SK-N-SH (cell line): ENCODE data around the gene EEF2K. TPM values are rescaled to one million over a fixed set of nuclear protein-coding genes. Genes with fewer than 3 reads are reported as not detected.
"Not testable (repeated sequence)": the region's sequence is repeated elsewhere in the genome, so short reads cannot be mapped to it uniquely, and the experiment has no call there.

Source experiments
- CTCF ChIA-PET: fragments of 300-600, 350-600 bp; formaldehyde crosslinking; extraction: SDS; loops from one replicate; lab custom pipeline; 2021; lab: Yijun Ruan, JAX
- POLR2A ChIA-PET: fragments of 350-600 bp; sonication (Branson Sonifier 250); formaldehyde crosslinking; extraction: SDS; loops from one replicate; lab custom pipeline; 2020; ENCODE audit warnings: antibody characterized with exemption, inconsistent platforms; lab: Yijun Ruan, JAX
- DNase-seq: peaks from one replicate; pipeline ENCODE4 v3.0.0; 2012
- H2AFZ ChIP-seq: fragments of 200-600 bp; sonication (generic); 2 replicates; pipeline ENCODE4 v1.8.1; 2016; ENCODE audit warnings: antibody characterized with exemption, mild to moderate bottlenecking, low read depth
- H3F3A ChIP-seq: fragments of 200-600 bp; sonication (generic); replicated peaks from 2 replicates; pipeline ENCODE3; 2016; ENCODE audit warnings: antibody characterized with exemption, mild to moderate bottlenecking; ENCODE audit not compliant: insufficient read depth
- H3K27ac ChIP-seq, 2 experiments: fragments of 200-500 bp in 1 of 2; fragments of 200-600 bp in 1 of 2; sonication (Bioruptor generic) in 1 of 2; sonication (generic), shearing (Covaris generic) in 1 of 2; 2 replicates each; pipeline versions ENCODE4 v1.5.1 to v1.6.1; 2014 to 2016; ENCODE audit warnings: low read depth in 2 of 2, inconsistent platforms in 1 of 2, low read length in 1 of 2, mild to moderate bottlenecking in 1 of 2, mixed read lengths in 1 of 2
- H3K27me3 ChIP-seq: fragments of 200-600 bp; sonication (generic), shearing (Covaris generic); 2 replicates; pipeline ENCODE4 v1.6.1; 2016; ENCODE audit warnings: mixed run types; ENCODE audit not compliant: insufficient read depth
- H3K36me3 ChIP-seq, 2 experiments: fragments of 200-500 bp in 1 of 2; fragments of 200-600 bp in 1 of 2; sonication (Bioruptor generic) in 1 of 2; sonication (generic) in 1 of 2; replicated peaks in 1 of 2; 2 replicates each; pipeline versions ENCODE3 to v1.5.1; 2014 to 2016; ENCODE audit warnings: low read length in 1 of 2, mild to moderate bottlenecking in 1 of 2; ENCODE audit not compliant: insufficient read depth in 2 of 2, control insufficient read depth in 1 of 2
- H3K4me1 ChIP-seq, 2 experiments: fragments of 200-500 bp in 1 of 2; fragments of 200-600 bp in 1 of 2; sonication (Bioruptor generic) in 1 of 2; sonication (generic), shearing (Covaris generic) in 1 of 2; 2 replicates each; pipeline versions ENCODE4 v1.5.1 to v1.6.1; 2014 to 2016; ENCODE audit warnings: low read depth in 1 of 2, low read length in 1 of 2, mixed run types in 1 of 2; ENCODE audit not compliant: insufficient read depth in 2 of 2, control insufficient read depth in 1 of 2
- H3K4me2 ChIP-seq: fragments of 200-600 bp; sonication (generic), shearing (Covaris generic); 2 replicates; pipeline ENCODE4 v1.6.1; 2017; ENCODE audit warnings: mixed run types
- H3K4me3 ChIP-seq, 2 experiments: fragments of 200-500 bp in 1 of 2; fragments of 200-600 bp in 1 of 2; sonication (Bioruptor generic) in 1 of 2; sonication (generic), shearing (Covaris generic) in 1 of 2; 2 replicates each; pipeline versions ENCODE4 v1.5.1 to v1.8.1; 2014 to 2016; ENCODE audit warnings: low read depth in 2 of 2, inconsistent platforms in 1 of 2, low read length in 1 of 2, mild to moderate bottlenecking in 1 of 2, mixed read lengths in 1 of 2, moderate library complexity in 1 of 2
- H3K79me2 ChIP-seq: fragments of 200-600 bp; sonication (generic); 2 replicates; pipeline ENCODE4 v1.8.1; 2017; ENCODE audit warnings: mild to moderate bottlenecking; ENCODE audit not compliant: insufficient read depth
- H3K9ac ChIP-seq: fragments of 200-600 bp; sonication (generic); 2 replicates; pipeline ENCODE4 v1.6.1; 2017; ENCODE audit warnings: mixed run types
- H3K9me2 ChIP-seq: fragments of 200-600 bp; sonication (generic); 2 replicates; pipeline ENCODE4 v1.6.1; 2017; ENCODE audit warnings: mixed run types
- H3K9me3 ChIP-seq: fragments of 200-600 bp; sonication (generic); 2 replicates; pipeline ENCODE4 v1.6.1; 2017; ENCODE audit warnings: mixed run types, mild to moderate bottlenecking, moderate library complexity
- H4K20me1 ChIP-seq: fragments of 200-600 bp; sonication (generic); 2 replicates; pipeline ENCODE4 v1.6.1; 2017; ENCODE audit warnings: mild to moderate bottlenecking, mixed run types; ENCODE audit not compliant: insufficient read depth
- EZH2phosphoT487 ChIP-seq: fragments of 200-600 bp; sonication (generic); IDR thresholded peaks from 2 replicates; pipeline ENCODE4 v1.6.1; 2017; ENCODE audit warnings: low read depth, mixed run types, mild to moderate bottlenecking, antibody characterized with exemption, moderate library complexity, borderline replicate concordance
- FOXM1 ChIP-seq: IDR thresholded peaks from 2 replicates; pipeline ENCODE4 v1.4.0; 2012; ENCODE audit warnings: low read depth, mild to moderate bottlenecking
- MXI1 ChIP-seq: IDR thresholded peaks from 2 replicates; pipeline ENCODE4 v1.6.1; 2012; ENCODE audit warnings: mild to moderate bottlenecking, low read depth, low read length, improper control_type of control experiment
- POLR2AphosphoS5 ChIP-seq: IDR thresholded peaks from 2 replicates; pipeline ENCODE4 v1.6.1; 2012; ENCODE audit warnings: low read depth, low read length
- RAD21 ChIP-seq: IDR thresholded peaks from 2 replicates; pipeline ENCODE4 v1.6.1; 2012; ENCODE audit warnings: mild to moderate bottlenecking, low read length
- SMC3 ChIP-seq: IDR thresholded peaks from 2 replicates; pipeline ENCODE4 v1.6.1; 2012; ENCODE audit warnings: low read depth, low read length, improper control_type of control experiment
- YY1 ChIP-seq: IDR thresholded peaks from 2 replicates; pipeline ENCODE4 v1.4.0; 2012; ENCODE audit warnings: low read depth, mild to moderate bottlenecking
- WGBS: methylation state at CpG from one replicate; pipeline ENCODE4 v1.1.6; 2017; ENCODE audit warnings: low lambda C conversion rate; 5-methylcytosine and 5-hydroxymethylcytosine counted together
- polyA plus RNA-seq, 3 experiments: library from polyadenylated mRNA; depleted of rRNA; stranded (reverse); fragments of >200 nt; gene quantifications; 2 replicates each; pipeline ENCODE4 v1.2.3, GENCODE V29; 2012
- TF ChIP-seq, protein P1 (sequence below): IDR thresholded peaks from 2 replicates; pipeline ENCODE4 v1.4.0; 2012; ENCODE audit warnings: low read depth, borderline replicate concordance
- TF ChIP-seq, protein P2 (sequence below): fragments of 150-350 bp; IDR thresholded peaks from 2 replicates; pipeline ENCODE4 v1.6.1; 2016; ENCODE audit warnings: mild to moderate bottlenecking, low read depth, low read length

Gene EEF2K
- polyA plus RNA-seq, 1 of the 3 experiments (the other 2 are of a cell fraction): 8.0 TPM

- H3K36me3 ChIP-seq: no peaks in the 10 kb centered on the region
- no peak overlapping the region for H3K4me2 ChIP-seq
- no peak for DNase-seq
- peaks cover 26% of the 10 kb centered on the region for H3K79me2 ChIP-seq
- H3K27ac ChIP-seq: no peak overlapping the region
- no peaks in the 10 kb centered on the region for H4K20me1 ChIP-seq
- POLR2A ChIA-PET: interaction anchor here (0.5 to 1.7 kb wide), 2 partner anchors 25 to 1278 kb away, joined by 3 to 4 read pairs; no protein-coding TSS in a partner anchor
- peaks cover 0 to 2% of the 10 kb centered on the region in 2 experiments; a peak in 1 of 4 replicates for H3K4me1 ChIP-seq
- no peak overlapping the region for H3K4me3 ChIP-seq
- H3K9ac ChIP-seq: no peak overlapping the region
- H3K9me3 ChIP-seq: no peaks in the 10 kb centered on the region
- no peak for TF ChIP-seq POLR2AphosphoS5
- no peak for TF ChIP-seq EZH2phosphoT487
- TF ChIP-seq, all 33 proteins: peak for 0
- no peak overlapping the region for H2AFZ ChIP-seq
- WGBS: 94% methylated on average over 9 of the region's 9 CpGs
- CTCF ChIA-PET: interaction anchor here (0.7 to 1.2 kb wide), 5 partner anchors 10 to 82 kb away, joined by 3 to 5 read pairs (median 3); partner anchors contain the start of gene EEF2K
- H3K27me3 ChIP-seq: no peaks in the 10 kb centered on the region
- no peaks in the 10 kb centered on the region for H3K9me2 ChIP-seq
- no peaks in the 10 kb centered on the region for H3F3A ChIP-seq
Observed at GRCh38 chr16:22216191-22216831, 10.2 kb downstream of the EEF2K start.

GRCh38 chr16:22216832-22217225, 10.8 kb downstream of the EEF2K start:
- H3K27ac ChIP-seq, H3K9me2 ChIP-seq, H3K27me3 ChIP-seq, H3K4me3 ChIP-seq, H3F3A ChIP-seq, H3K9ac ChIP-seq, H2AFZ ChIP-seq, H3K4me2 ChIP-seq, H3K9me3 ChIP-seq, H3K4me1 ChIP-seq, H4K20me1 ChIP-seq, H3K36me3 ChIP-seq, DNase-seq: not testable (repeated sequence)
- peaks cover 22% of the 10 kb centered on the region for H3K79me2 ChIP-seq
- WGBS: 97% methylated on average over 7 of the region's 7 CpGs
- POLR2A ChIA-PET: interaction anchor here (0.5 to 1.7 kb wide), 2 partner anchors 26 to 1278 kb away, joined by 3 to 4 read pairs; no protein-coding TSS in a partner anchor
- CTCF ChIA-PET: interaction anchor here (1.0 to 1.1 kb wide), 3 partner anchors 10 to 81 kb away, joined by 3 to 5 read pairs (median 4); partner anchors contain the start of gene EEF2K

DNA sequence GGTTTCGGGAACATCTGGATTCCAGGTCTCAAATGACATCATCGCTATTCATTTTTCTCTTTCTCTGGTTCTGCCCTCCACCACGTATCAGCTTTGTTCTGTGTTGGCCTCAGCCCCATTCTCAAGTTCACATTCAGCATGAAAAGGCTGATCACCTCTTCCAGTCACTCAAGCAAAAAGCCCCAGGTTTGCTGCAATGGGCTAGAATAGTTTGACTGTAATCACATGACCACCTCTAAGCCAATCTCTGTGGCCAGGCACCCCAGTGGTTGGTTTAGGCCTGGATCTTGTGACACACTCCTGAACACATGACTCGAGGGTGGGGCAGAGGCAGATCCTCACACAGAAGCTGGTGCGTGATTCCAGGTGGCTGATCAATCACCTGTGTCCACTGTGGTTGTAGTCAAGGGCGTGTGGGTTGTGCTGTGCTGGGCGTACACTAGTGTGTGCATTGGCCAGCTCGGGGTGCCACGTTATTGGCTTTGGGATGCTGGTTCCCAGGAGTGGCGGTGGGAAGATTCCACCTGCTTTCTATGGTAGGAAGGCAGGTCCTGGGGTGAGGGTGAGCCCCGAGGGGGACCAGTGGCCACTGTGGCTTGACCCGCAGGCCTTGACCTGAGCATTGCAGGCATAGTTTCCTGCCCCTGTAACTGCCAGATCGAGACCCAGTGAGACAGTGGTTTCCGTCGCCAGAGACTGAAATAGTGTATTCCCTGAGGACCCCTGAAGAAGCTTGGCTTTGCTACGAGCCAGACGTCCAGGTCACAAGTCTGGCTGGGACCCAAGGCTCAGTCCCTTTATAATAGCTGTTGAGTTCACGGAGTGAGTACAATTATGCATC, 12.0 kb downstream of the EEF2K start:
- H3K9me3 ChIP-seq: no peaks in the 10 kb centered on the region
- H2AFZ ChIP-seq: no peak overlapping the region
- ChIA-PET POLR2A (no interaction called here), CTCF (interaction anchor here (1.2 kb wide), 2 partner anchors 12 to 78 kb away, joined by 3 to 4 read pairs; partner anchors contain the start of gene EEF2K)
- no peaks in the 10 kb centered on the region for H3K9me2 ChIP-seq
- WGBS: 98% methylated on average over 8 of the region's 18 CpGs
- TF ChIP-seq, protein P1, sequence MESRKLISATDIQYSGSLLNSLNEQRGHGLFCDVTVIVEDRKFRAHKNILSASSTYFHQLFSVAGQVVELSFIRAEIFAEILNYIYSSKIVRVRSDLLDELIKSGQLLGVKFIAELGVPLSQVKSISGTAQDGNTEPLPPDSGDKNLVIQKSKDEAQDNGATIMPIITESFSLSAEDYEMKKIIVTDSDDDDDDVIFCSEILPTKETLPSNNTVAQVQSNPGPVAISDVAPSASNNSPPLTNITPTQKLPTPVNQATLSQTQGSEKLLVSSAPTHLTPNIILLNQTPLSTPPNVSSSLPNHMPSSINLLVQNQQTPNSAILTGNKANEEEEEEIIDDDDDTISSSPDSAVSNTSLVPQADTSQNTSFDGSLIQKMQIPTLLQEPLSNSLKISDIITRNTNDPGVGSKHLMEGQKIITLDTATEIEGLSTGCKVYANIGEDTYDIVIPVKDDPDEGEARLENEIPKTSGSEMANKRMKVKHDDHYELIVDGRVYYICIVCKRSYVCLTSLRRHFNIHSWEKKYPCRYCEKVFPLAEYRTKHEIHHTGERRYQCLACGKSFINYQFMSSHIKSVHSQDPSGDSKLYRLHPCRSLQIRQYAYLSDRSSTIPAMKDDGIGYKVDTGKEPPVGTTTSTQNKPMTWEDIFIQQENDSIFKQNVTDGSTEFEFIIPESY: no peak
- no peak for TF ChIP-seq YY1
- TF ChIP-seq RAD21: no peak
- no peak for TF ChIP-seq FOXM1
- no peak for TF ChIP-seq SMC3
- TF ChIP-seq MXI1: no peak
- TF ChIP-seq, protein P2, sequence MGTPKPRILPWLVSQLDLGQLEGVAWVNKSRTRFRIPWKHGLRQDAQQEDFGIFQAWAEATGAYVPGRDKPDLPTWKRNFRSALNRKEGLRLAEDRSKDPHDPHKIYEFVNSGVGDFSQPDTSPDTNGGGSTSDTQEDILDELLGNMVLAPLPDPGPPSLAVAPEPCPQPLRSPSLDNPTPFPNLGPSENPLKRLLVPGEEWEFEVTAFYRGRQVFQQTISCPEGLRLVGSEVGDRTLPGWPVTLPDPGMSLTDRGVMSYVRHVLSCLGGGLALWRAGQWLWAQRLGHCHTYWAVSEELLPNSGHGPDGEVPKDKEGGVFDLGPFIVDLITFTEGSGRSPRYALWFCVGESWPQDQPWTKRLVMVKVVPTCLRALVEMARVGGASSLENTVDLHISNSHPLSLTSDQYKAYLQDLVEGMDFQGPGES: no peak
- TF ChIP-seq, all 33 proteins: peak for 0
- Histone ChIP-seq H3K4me1 (peaks cover 0 to 2% of the 10 kb centered on the region in 2 experiments; a peak in 1 of 4 replicates), H4K20me1 (no peaks in the 10 kb centered on the region), H3F3A (no peaks in the 10 kb centered on the region), H3K36me3 (no peaks in the 10 kb centered on the region), H3K9ac (no peak overlapping the region), H3K4me3 (no peak overlapping the region), H3K79me2 (peaks cover 10% of the 10 kb centered on the region; the same call in 1 of the 2 replicates), H3K4me2 (no peak overlapping the region), H3K27ac (no peak overlapping the region), H3K27me3 (no peaks in the 10 kb centered on the region)
- DNase-seq: no peak
